Neutrophil (primary cell): ENCODE data around the gene DDX5.

Experiments
- H3K27ac ChIP-seq: fragments of 200-600 bp; sonication (generic); 2 replicates; pipeline ENCODE4 v1.5.1; 2016; ENCODE audit warnings: mild to moderate bottlenecking, moderate library complexity
- H3K27me3 ChIP-seq: fragments of 200-600 bp; sonication (generic); 2 replicates; pipeline ENCODE4 v1.6.0; 2016; ENCODE audit warnings: mild to moderate bottlenecking
- H3K36me3 ChIP-seq: fragments of 200-600 bp; sonication (generic); 2 replicates; pipeline ENCODE4 v1.5.1; 2017
- H3K4me1 ChIP-seq, 2 experiments: fragments of 200-600 bp in 1 of 2; sonication (generic) in 1 of 2; 1 replicate in 1 of 2; 2 replicates in 1 of 2; pipeline versions ENCODE4 v1.5.1 to v1.6.1; 2013 to 2016; ENCODE audit warnings: low read depth in 1 of 2, low read length in 1 of 2, mild to moderate bottlenecking in 1 of 2, moderate library complexity in 1 of 2; ENCODE audit not compliant: control insufficient read depth in 1 of 2, insufficient read depth in 1 of 2
- H3K4me3 ChIP-seq, 2 experiments: fragments of 200-600 bp in 1 of 2; sonication (generic) in 1 of 2; 1 replicate in 1 of 2; 2 replicates in 1 of 2; pipeline ENCODE4 v1.5.1; 2013 to 2016; ENCODE audit warnings: low read depth in 1 of 2, low read length in 1 of 2, mild to moderate bottlenecking in 1 of 2, moderate library complexity in 1 of 2
- H3K9me3 ChIP-seq: fragments of 200-600 bp; sonication (generic); 2 replicates; pipeline ENCODE4 v1.5.1; 2016
- TF ChIP-seq, protein P1 (sequence below): fragments of 200-600 bp; sonication (generic); IDR thresholded peaks from 2 replicates; pipeline ENCODE4 v1.5.1; 2016; ENCODE audit warnings: antibody characterized with exemption

Gene DDX5

DNA sequence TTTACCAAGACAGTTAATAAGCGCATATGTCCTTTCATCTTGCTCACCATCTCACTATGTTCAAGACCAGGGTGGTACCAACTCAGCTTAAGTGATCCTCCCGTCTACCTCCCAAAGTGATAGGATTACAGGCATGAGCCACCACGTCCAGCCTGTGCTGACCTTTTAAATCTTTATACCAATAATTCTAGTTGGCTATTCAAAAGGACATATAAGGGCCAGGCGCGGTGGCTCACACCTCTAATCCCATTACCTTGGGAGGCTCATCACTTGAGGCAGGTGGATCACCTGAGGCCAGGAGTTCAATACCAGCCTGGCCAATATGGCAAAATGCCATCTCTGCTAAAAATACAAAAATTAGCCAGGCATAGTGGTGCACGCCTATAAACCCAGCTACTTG is 3.1 kb upstream of the DDX5 start:
- H3K27ac ChIP-seq = no peak overlapping the region
- no peak overlapping the region for H3K4me3 ChIP-seq
- TF ChIP-seq, protein P1, sequence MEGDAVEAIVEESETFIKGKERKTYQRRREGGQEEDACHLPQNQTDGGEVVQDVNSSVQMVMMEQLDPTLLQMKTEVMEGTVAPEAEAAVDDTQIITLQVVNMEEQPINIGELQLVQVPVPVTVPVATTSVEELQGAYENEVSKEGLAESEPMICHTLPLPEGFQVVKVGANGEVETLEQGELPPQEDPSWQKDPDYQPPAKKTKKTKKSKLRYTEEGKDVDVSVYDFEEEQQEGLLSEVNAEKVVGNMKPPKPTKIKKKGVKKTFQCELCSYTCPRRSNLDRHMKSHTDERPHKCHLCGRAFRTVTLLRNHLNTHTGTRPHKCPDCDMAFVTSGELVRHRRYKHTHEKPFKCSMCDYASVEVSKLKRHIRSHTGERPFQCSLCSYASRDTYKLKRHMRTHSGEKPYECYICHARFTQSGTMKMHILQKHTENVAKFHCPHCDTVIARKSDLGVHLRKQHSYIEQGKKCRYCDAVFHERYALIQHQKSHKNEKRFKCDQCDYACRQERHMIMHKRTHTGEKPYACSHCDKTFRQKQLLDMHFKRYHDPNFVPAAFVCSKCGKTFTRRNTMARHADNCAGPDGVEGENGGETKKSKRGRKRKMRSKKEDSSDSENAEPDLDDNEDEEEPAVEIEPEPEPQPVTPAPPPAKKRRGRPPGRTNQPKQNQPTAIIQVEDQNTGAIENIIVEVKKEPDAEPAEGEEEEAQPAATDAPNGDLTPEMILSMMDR = no peak
- no peaks in the 10 kb centered on the region for H3K27me3 ChIP-seq
- no peaks in the 10 kb centered on the region for H3K9me3 ChIP-seq
- H3K36me3 ChIP-seq = peaks cover 34% of the 10 kb centered on the region
- peaks cover 19 to 23% of the 10 kb centered on the region in 2 experiments for H3K4me1 ChIP-seq

DNA sequence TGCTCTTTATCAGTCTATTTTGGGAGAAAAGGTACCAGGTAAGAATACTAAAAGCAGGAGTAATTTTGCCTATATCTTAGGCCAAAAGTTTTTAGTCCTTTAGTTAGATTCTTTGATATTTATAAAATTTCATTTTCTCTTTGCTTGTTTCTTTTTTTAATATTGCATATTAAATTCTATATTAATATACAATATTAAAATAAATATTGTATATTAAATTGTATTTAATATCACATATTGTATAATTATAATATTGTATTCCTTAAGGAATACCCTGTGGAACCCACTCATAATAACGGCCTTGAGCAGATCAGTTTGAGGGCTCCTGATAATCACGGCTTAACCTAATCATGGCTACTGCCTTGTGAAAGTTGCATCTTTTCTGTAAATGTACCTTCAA is 2.6 kb upstream of the DDX5 start:
- Histone ChIP-seq H3K9me3 (no peaks in the 10 kb centered on the region), H3K4me1 (peaks cover 24 to 28% of the 10 kb centered on the region in 2 experiments), H3K4me3 (no peak overlapping the region), H3K27me3 (no peaks in the 10 kb centered on the region), H3K27ac (no peak overlapping the region), H3K36me3 (peaks cover 38% of the 10 kb centered on the region)
- TF ChIP-seq, protein P1 = no peak

DNA sequence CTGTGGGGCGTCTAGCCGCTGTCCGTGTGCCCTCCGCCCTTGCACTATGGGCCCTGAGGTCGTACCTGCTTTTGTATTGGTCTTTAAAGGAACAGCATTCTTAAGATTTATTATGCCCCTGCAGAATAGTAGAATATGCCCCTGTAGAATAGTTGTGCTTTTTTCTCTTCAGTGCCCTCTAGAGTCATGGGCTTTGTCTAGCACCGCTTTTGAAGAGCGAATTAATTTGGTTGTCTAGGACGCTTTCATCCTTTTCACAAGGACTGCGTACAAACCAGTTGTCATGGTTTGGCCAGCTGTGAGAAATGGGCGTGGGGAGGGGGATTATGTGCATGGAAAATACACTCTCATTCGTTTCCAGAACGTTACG is 1.3 kb upstream of the DDX5 start:
- H3K4me3 ChIP-seq = peak overlapping the region; percentile 95 to 100
- H3K27me3 ChIP-seq = no peaks in the 10 kb centered on the region
- peak overlapping the region; percentile 98 for H3K27ac ChIP-seq
- no peaks in the 10 kb centered on the region for H3K9me3 ChIP-seq
- TF ChIP-seq, protein P1 = no peak
- H3K36me3 ChIP-seq = peaks cover 43% of the 10 kb centered on the region
- H3K4me1 ChIP-seq = peaks cover 31 to 32% of the 10 kb centered on the region in 2 experiments

DNA sequence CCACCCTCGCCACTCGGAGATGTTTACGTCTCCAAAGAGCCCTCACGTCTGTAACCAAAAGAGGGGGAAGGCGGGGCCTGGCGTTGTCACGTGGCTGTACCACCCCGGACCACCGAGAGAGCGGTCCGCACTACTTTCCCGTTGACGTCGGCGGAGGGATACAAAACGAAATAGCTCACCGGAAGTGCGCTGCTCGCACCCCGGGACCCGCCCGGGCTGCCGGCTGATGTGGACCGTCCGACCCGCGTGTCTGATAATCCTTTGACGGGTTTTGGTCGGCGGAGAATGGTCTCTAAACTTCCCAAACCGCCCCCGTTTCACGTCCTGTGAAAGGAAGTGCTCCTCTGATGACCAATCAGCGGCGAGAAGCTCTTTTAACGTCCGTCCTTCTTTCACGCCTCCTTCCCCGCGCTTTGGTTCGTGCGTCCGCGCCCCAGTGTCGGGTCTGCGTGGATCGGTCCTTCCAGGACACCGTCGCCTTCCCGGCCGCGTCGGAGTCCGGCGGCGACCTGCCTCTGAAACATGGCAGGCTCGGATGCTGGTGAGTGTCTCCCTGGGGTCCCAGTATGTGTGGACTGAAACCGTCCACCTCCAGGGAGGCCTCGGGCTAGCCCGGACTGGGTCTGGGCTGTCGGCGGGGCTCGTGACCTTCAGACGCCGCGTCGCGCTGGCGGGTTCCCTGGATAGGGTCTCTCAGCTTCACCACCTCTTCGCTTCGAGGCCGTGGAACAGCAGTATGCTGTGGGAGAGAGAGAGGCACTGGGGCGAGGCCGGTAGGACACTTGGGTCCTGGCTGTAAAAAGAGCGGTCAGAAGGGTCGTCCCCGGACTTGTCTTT is 705 bp upstream of the DDX5 start, which contains the start of gene CEP95:
Gene CEP95 (plus strand): TSS at position 402 of the 837 bp plus-strand sequence. CDS start 121 bp downstream, at position 523.
- H3K9me3 ChIP-seq = no peaks in the 10 kb centered on the region
- H3K27ac ChIP-seq = peak within 1 kb of the TSS; percentile 98
- no peaks in the 10 kb centered on the region for H3K27me3 ChIP-seq
- H3K4me1 ChIP-seq = peaks cover 31 to 32% of the 10 kb centered on the region in 2 experiments
- peaks cover 46% of the 10 kb centered on the region for H3K36me3 ChIP-seq
- H3K4me3 ChIP-seq = peak within 1 kb of the TSS; percentile 95 to 100
- TF ChIP-seq, protein P1 = no peak

DNA sequence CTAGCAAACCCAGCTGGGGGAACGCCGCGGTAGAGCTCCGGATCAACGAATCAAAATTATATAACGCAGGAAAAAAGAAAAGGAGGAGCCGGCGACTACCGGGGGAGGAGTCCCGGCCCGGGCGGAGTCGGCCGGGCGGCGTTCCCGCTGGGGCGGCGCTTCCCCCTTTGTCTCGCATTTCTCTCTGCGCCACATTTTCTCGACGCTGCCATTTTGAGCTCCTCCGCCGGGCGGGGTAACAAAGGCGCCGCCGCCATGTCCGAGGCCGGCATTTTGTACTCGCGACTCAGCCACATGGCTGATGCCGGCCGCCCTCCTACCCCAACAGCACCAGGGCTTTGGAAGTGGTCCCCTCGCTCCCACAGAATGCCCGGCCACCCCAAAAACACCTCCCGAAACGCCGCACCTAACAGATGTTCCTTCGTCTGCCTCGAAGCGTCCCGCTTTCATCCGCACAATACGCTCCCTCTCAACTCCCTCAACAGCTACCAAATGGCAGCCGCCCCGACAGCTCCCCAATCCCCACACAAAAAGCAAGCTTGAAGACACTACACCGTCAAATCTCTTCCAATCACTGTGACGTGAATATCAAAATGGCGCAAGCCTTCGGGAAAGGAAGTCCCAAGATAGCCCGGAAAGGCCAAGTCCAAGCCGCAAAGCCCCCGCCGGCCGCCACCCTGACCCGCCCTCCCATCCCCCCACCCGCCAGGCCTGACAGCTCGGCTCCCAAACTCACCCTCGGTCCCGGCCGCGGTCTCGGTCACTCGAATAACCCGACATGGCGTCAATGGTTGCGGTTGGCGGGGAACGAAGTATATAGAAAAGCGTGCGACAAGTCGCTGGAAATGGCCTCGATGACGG is 519 bp downstream of the DDX5 start:
- Histone ChIP-seq H3K27me3 (no peaks in the 10 kb centered on the region), H3K27ac (peak overlapping the region; percentile 98), H3K9me3 (peaks cover 9% of the 10 kb centered on the region), H3K4me1 (peaks cover 31 to 32% of the 10 kb centered on the region in 2 experiments), H3K36me3 (peaks cover 46% of the 10 kb centered on the region), H3K4me3 (peak overlapping the region; percentile 95 to 100)
- TF ChIP-seq, protein P1 = peak; percentile 23
